Measurements from ENCODE around the gene SCTR. TPM values are rescaled to one million over a fixed set of nuclear protein-coding genes. Genes with fewer than 3 reads are reported as not detected.

SCTR gene
- total RNA-seq, 1 experiment from 2014 or later: not detected

GRCh38 chr2:119478188-119478977 lies 45.9 kb downstream of the SCTR start:
- Histone ChIP-seq H3K27ac (ENCODE audit: low read length) (no peak overlapping the region), H3K36me3 (ENCODE audit: control insufficient read depth, insufficient read depth, low read length) (no peaks in the 10 kb centered on the region), H3K4me3 (ENCODE audit: low read depth in 2 of 2, low read length in 2 of 2) (no peak overlapping the region), H3K9me3 (ENCODE audit: control insufficient read depth, insufficient read depth, low read depth, low read length) (no peaks in the 10 kb centered on the region), H3K4me1 (ENCODE audit: control insufficient read depth, insufficient read depth, low read length) (peaks cover 4% of the 10 kb centered on the region), H3K27me3 (ENCODE audit: control insufficient read depth, insufficient read depth, low read length) (no peaks in the 10 kb centered on the region)
- intact Hi-C loops (cut with micrococcal nuclease; ENCODE audit: unreplicated experiment): no loop called here
- ChIA-PET POLR2A (no interaction called here), CTCF (interaction anchor here (0.7 kb wide), 1 partner anchor 362 kb away, joined by 3 read pairs; no protein-coding TSS in a partner anchor)
- BruUV-seq (replicated peaks): no TSS peak
- no peak for ATAC-seq
- in situ Hi-C loops (cut with HindIII; ENCODE audit: low pct_unique_long_range_greater_than_20kb, low sequenced_read_pairs): no loop called here
- TF ChIP-seq SIN3A (IDR thresholded peaks at IDR 0.05; ENCODE audit: borderline replicate concordance, insufficient read depth, low read depth, low read length) (no peak), CTCF (IDR thresholded peaks at IDR 0.05) (no peak), POLR2AphosphoS5 (IDR thresholded peaks at IDR 0.05; ENCODE audit: low read depth, low read length) (no peak), REST (IDR thresholded peaks at IDR 0.05; ENCODE audit: insufficient read depth in 1 of 2, low read depth in 2 of 2, low read length in 1 of 2) (no peak), TCF7L2 (IDR thresholded peaks at IDR 0.05; ENCODE audit: low read depth, low read length) (no peak)
- no peak for DNase-seq (ENCODE audit: low read depth, low spot score)

GRCh38 chr2:119477113-119477505 lies 47.2 kb downstream of the SCTR start:
- CTCF ChIA-PET: interaction anchor here (0.6 to 1.0 kb wide), 5 partner anchors 12 to 1359 kb away, joined by 3 to 6 read pairs (median 3); no protein-coding TSS in a partner anchor
- Histone ChIP-seq H3K27ac (ENCODE audit: low read length) (no peak overlapping the region), H3K4me3 (ENCODE audit: low read depth in 2 of 2, low read length in 2 of 2) (no peak overlapping the region), H3K4me1 (ENCODE audit: control insufficient read depth, insufficient read depth, low read length) (peaks cover 4% of the 10 kb centered on the region), H3K36me3 (ENCODE audit: control insufficient read depth, insufficient read depth, low read length) (no peaks in the 10 kb centered on the region), H3K9me3 (ENCODE audit: control insufficient read depth, insufficient read depth, low read depth, low read length) (no peaks in the 10 kb centered on the region), H3K27me3 (ENCODE audit: control insufficient read depth, insufficient read depth, low read length) (no peaks in the 10 kb centered on the region)
- in situ Hi-C loops (cut with HindIII; ENCODE audit: low pct_unique_long_range_greater_than_20kb, low sequenced_read_pairs): no loop called here
- POLR2A ChIA-PET: no interaction called here
- TF ChIP-seq SIN3A (IDR thresholded peaks at IDR 0.05; ENCODE audit: borderline replicate concordance, insufficient read depth, low read depth, low read length) (no peak), POLR2AphosphoS5 (IDR thresholded peaks at IDR 0.05; ENCODE audit: low read depth, low read length) (no peak), CTCF (IDR thresholded peaks at IDR 0.05) (no peak), TCF7L2 (IDR thresholded peaks at IDR 0.05; ENCODE audit: low read depth, low read length) (no peak), REST (IDR thresholded peaks at IDR 0.05; ENCODE audit: insufficient read depth in 1 of 2, low read depth in 2 of 2, low read length in 1 of 2) (no peak)
- DNase-seq (ENCODE audit: low read depth, low spot score): no peak
- no peak for ATAC-seq
- intact Hi-C loops (cut with micrococcal nuclease; ENCODE audit: unreplicated experiment): no loop called here
- no TSS peak for BruUV-seq (replicated peaks)

Measured in Panc1 (cell line).